D721Med (cell line): ENCODE results near the gene HCRTR1.
"Not testable (repeated sequence)": the region's sequence is repeated elsewhere in the genome, so short reads cannot be mapped to it uniquely, and the experiment has no call there.

Source experiments
- DNase-seq: peaks from one replicate; pipeline ENCODE4 v3.0.0; 2011; ENCODE audit warnings: low spot score; ENCODE audit not compliant: insufficient read length
- FAIRE-seq: peaks from 2 replicates; lab custom pipeline; 2011; peaks lifted over from hg19 to GRCh38; lab: Jason Lieb, UNC
- CTCF ChIP-seq: IDR thresholded peaks from 2 replicates; pipeline ENCODE4 v1.5.1; 2012; ENCODE audit warnings: mild to moderate bottlenecking, control low read depth; ENCODE audit not compliant: insufficient read depth; ENCODE audit errors: missing control alignments

The HCRTR1 gene

DNA sequence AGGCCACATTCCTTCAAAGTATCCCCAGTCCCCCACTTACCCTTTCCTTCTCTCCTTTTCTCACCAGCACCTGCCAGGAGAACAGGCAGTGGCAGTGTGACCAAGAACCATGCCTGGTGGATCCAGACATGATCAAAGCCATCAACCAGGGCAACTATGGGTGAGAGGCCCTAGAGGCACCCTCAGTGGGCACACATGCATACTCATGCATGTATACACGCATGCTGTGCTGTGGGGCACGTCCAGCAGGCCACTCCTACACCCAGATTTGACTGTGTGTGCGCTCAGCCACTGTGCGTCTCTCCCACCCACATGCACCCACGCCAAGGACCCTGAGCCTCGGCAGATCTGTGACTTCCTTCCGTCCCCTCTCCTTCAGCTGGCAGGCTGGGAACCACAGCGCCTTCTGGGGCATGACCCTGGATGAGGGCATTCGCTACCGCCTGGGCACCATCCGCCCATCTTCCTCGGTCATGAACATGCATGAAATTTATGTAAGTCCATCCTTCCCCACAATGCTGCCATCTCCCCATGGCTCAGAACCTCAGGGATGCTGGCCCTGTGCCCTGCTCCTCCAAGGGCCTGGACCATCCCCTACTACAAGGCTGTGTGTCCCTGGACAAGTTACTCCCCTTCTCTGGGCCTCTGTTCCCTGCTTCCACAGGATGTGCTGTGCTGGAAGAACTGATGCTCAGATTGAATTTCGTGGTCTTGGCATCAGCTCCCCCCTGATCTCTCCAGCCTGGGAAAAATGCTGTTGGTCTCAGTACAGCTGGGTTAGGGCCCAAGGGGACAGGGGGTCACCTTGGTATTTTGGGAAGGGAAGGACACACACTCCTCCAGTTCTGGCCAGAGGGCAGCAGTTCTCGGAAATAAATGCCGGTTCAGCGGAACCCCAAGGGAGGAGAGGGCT is 34.2 kb upstream of the HCRTR1 start:
- DNase-seq (no peak), FAIRE-seq (no peak)
- TF ChIP-seq CTCF: no peak

GRCh38 chr1:31583995-31584868 is 33.3 kb upstream of the HCRTR1 start:
- FAIRE-seq (no peak), DNase-seq (no peak)
- no peak for TF ChIP-seq CTCF

GRCh38 chr1:31584869-31585735 is 32.4 kb upstream of the HCRTR1 start:
- no peak for DNase-seq
- TF ChIP-seq CTCF: no peak
- no peak for FAIRE-seq

DNA sequence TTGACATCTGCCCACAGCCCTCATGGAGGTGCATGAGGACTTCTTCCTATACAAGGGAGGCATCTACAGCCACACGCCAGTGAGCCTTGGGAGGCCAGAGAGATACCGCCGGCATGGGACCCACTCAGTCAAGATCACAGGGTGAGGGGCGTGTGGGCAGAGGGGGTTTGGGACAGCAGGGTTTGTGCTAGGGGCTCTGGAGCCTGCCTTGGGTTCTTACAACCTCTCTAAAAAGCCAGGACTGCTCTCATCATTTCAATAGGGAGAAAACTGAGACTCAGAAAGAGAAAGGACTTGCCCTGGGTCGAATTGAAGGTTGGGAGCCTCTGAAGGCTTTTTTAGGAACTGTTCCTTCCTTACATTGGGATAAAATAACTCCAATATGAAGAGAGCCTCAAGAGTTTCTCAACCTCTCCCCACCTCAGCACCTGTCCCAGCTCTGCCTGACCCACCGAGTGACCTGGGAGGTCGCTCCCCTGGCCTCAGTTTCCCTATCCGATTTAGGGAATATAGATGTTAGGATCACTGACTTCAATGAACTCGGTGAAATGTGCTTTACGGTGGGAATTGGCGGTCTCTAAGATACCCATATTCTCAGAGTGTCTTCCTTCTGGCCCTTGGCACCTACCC is 31.6 kb upstream of the HCRTR1 start:
- DNase-seq (no peak), FAIRE-seq (no peak)
- no peak for TF ChIP-seq CTCF

DNA sequence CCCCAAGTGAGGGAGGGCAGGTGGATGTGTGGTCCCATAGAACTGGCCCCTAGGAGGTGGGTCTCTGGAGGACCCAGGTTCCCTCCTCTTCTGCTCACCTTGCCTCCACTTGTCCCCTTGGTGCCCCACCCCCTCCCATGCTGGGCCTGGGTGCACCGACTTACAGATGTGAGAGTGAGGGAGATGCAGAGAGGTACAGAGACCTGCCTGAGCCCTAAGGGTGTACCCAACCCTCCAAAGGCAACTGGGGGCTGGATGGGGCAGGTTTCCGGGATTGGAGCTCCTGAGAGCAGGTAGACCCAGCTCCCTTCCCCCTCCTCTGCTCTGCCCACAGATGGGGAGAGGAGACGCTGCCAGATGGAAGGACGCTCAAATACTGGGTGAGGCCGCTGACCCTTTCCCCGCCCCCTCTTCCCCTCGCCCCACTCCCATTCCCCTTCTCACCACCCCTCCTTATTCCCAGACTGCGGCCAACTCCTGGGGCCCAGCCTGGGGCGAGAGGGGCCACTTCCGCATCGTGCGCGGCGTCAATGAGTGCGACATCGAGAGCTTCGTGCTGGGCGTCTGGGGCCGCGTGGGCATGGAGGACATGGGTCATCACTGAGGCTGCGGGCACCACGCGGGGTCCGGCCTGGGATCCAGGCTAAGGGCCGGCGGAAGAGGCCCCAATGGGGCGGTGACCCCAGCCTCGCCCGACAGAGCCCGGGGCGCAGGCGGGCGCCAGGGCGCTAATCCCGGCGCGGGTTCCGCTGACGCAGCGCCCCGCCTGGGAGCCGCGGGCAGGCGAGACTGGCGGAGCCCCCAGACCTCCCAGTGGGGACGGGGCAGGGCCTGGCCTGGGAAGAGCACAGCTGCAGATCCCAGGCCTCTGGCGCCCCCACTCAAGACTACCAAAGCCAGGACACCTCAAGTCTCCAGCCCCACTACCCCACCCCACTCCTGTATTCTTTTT is 30.8 kb upstream of the HCRTR1 start:
- FAIRE-seq (no peak), DNase-seq (no peak)
- no peak for TF ChIP-seq CTCF

- not testable (repeated sequence) for FAIRE-seq, DNase-seq
Observed at GRCh38 chr1:31587328-31587699, 30.2 kb upstream of the HCRTR1 start.
